ENCODE results near the gene MED25. TPM values are rescaled to one million over a fixed set of nuclear protein-coding genes. Genes with fewer than 3 reads are reported as not detected.
A peak's percentile ranks its signal among the peaks of the same experiment; 100 is the strongest.

The MED25 gene
- total and polyA plus RNA-seq, 9 of the 15 experiments (the other 6 are each of a cell fraction or from before 2014, with no cell fraction given), result 4.1 to 93.9 (median 19.3) TPM

- TF ChIP-seq, protein P1, sequence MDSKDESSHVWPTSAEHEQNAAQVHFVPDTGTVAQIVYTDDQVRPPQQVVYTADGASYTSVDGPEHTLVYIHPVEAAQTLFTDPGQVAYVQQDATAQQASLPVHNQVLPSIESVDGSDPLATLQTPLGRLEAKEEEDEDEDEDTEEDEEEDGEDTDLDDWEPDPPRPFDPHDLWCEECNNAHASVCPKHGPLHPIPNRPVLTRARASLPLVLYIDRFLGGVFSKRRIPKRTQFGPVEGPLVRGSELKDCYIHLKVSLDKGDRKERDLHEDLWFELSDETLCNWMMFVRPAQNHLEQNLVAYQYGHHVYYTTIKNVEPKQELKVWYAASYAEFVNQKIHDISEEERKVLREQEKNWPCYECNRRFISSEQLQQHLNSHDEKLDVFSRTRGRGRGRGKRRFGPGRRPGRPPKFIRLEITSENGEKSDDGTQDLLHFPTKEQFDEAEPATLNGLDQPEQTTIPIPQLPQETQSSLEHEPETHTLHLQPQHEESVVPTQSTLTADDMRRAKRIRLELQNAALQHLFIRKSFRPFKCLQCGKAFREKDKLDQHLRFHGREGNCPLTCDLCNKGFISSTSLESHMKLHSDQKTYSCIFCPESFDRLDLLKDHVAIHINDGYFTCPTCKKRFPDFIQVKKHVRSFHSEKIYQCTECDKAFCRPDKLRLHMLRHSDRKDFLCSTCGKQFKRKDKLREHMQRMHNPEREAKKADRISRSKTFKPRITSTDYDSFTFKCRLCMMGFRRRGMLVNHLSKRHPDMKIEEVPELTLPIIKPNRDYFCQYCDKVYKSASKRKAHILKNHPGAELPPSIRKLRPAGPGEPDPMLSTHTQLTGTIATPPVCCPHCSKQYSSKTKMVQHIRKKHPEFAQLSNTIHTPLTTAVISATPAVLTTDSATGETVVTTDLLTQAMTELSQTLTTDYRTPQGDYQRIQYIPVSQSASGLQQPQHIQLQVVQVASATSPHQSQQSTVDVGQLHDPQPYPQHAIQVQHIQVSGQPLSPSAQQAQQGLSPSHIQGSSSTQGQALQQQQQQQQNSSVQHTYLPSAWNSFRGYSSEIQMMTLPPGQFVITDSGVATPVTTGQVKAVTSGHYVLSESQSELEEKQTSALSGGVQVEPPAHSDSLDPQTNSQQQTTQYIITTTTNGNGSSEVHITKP (IDR thresholded peaks at IDR 0.05; ENCODE audit: partially characterized antibody), result peak; percentile 57
- TF ChIP-seq RBFOX2 (IDR thresholded peaks at IDR 0.05; ENCODE audit: low read depth, low read length) (no peak; the same call in 1 of the 2 replicates), KDM5B (IDR thresholded peaks at IDR 0.05; ENCODE audit: insufficient replicate concordance, low read depth, low read length) (peak; percentile 29), CXXC5 (CRISPR knock-in tag; IDR thresholded peaks at IDR 0.05) (peak; percentile 7; the same call in 1 of the 2 replicates), PHF8 (IDR thresholded peaks at IDR 0.05; ENCODE audit: borderline replicate concordance, low read length) (no peak), TEAD1 (CRISPR knock-in tag; IDR thresholded peaks at IDR 0.05) (no peak), ZNF717 (CRISPR knock-in tag; IDR thresholded peaks at IDR 0.05) (no peak)
- TF ChIP-seq, protein P2, sequence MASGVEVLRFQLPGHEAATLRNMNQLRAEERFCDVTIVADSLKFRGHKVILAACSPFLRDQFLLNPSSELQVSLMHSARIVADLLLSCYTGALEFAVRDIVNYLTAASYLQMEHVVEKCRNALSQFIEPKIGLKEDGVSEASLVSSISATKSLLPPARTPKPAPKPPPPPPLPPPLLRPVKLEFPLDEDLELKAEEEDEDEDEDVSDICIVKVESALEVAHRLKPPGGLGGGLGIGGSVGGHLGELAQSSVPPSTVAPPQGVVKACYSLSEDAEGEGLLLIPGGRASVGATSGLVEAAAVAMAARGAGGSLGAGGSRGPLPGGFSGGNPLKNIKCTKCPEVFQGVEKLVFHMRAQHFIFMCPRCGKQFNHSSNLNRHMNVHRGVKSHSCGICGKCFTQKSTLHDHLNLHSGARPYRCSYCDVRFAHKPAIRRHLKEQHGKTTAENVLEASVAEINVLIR (CRISPR knock-in tag; IDR thresholded peaks at IDR 0.05), result no peak
- TF ChIP-seq, protein P3, sequence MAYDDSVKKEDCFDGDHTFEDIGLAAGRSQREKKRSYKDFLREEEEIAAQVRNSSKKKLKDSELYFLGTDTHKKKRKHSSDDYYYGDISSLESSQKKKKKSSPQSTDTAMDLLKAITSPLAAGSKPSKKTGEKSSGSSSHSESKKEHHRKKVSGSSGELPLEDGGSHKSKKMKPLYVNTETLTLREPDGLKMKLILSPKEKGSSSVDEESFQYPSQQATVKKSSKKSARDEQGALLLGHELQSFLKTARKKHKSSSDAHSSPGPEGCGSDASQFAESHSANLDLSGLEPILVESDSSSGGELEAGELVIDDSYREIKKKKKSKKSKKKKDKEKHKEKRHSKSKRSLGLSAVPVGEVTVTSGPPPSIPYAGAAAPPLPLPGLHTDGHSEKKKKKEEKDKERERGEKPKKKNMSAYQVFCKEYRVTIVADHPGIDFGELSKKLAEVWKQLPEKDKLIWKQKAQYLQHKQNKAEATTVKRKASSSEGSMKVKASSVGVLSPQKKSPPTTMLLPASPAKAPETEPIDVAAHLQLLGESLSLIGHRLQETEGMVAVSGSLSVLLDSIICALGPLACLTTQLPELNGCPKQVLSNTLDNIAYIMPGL (CRISPR knock-in tag; IDR thresholded peaks at IDR 0.05), result no peak
- TF ChIP-seq, protein P4, sequence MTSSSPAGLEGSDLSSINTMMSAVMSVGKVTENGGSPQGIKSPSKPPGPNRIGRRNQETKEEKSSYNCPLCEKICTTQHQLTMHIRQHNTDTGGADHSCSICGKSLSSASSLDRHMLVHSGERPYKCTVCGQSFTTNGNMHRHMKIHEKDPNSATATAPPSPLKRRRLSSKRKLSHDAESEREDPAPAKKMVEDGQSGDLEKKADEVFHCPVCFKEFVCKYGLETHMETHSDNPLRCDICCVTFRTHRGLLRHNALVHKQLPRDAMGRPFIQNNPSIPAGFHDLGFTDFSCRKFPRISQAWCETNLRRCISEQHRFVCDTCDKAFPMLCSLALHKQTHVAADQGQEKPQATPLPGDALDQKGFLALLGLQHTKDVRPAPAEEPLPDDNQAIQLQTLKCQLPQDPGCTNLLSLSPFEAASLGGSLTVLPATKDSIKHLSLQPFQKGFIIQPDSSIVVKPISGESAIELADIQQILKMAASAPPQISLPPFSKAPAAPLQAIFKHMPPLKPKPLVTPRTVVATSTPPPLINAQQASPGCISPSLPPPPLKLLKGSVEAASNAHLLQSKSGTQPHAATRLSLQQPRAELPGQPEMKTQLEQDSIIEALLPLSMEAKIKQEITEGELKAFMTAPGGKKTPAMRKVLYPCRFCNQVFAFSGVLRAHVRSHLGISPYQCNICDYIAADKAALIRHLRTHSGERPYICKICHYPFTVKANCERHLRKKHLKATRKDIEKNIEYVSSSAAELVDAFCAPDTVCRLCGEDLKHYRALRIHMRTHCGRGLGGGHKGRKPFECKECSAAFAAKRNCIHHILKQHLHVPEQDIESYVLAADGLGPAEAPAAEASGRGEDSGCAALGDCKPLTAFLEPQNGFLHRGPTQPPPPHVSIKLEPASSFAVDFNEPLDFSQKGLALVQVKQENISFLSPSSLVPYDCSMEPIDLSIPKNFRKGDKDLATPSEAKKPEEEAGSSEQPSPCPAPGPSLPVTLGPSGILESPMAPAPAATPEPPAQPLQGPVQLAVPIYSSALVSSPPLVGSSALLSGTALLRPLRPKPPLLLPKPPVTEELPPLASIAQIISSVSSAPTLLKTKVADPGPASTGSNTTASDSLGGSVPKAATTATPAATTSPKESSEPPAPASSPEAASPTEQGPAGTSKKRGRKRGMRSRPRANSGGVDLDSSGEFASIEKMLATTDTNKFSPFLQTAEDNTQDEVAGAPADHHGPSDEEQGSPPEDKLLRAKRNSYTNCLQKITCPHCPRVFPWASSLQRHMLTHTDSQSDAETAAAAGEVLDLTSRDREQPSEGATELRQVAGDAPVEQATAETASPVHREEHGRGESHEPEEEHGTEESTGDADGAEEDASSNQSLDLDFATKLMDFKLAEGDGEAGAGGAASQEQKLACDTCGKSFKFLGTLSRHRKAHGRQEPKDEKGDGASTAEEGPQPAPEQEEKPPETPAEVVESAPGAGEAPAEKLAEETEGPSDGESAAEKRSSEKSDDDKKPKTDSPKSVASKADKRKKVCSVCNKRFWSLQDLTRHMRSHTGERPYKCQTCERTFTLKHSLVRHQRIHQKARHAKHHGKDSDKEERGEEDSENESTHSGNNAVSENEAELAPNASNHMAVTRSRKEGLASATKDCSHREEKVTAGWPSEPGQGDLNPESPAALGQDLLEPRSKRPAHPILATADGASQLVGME (CRISPR knock-in tag; IDR thresholded peaks at IDR 0.05), result 0 out of 2 replicates have a peak, but pooled peaks have one; percentile 41
- TF ChIP-seq, protein P5, sequence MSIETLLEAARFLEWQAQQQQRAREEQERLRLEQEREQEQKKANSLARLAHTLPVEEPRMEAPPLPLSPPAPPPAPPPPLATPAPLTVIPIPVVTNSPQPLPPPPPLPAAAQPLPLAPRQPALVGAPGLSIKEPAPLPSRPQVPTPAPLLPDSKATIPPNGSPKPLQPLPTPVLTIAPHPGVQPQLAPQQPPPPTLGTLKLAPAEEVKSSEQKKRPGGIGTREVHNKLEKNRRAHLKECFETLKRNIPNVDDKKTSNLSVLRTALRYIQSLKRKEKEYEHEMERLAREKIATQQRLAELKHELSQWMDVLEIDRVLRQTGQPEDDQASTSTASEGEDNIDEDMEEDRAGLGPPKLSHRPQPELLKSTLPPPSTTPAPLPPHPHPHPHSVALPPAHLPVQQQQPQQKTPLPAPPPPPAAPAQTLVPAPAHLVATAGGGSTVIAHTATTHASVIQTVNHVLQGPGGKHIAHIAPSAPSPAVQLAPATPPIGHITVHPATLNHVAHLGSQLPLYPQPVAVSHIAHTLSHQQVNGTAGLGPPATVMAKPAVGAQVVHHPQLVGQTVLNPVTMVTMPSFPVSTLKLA (conservative IDR thresholded peaks at IDR 0.05), result peak in 1 of 2 experiments; percentile 41; a peak in 1 of 4 replicates
These were observed 33.6 kb downstream of the MED25 start (continued) for GRCh38 chr19:49851456-49852259.

Data from K562 (cell line).